HL-60 (cell line): ENCODE results near the gene BTBD19.
"Not testable (repeated sequence)": the region's sequence is repeated elsewhere in the genome, so short reads cannot be mapped to it uniquely, and the experiment has no call there.

Source experiments
- DNase-seq, 2 experiments: peaks; one replicate each; pipeline ENCODE4 v3.0.0-alpha.2; 2010 to 2020; ENCODE audit warnings: low read depth in 1 of 2, low spot score in 1 of 2
- H3K27ac ChIP-seq: fragments of 250-450 bp; sonication (Bioruptor Pico); replicated peaks from 2 replicates; pipeline ENCODE4 v1.5.1; 2020; ENCODE audit warnings: mild to moderate bottlenecking, moderate library complexity
- H3K27me3 ChIP-seq: fragments of 250-450 bp; sonication (Bioruptor Pico); 2 replicates; pipeline ENCODE4 v1.5.1; 2021; ENCODE audit warnings: mild to moderate bottlenecking, moderate library complexity; ENCODE audit not compliant: insufficient read depth, poor library complexity, severe bottlenecking
- H3K4me3 ChIP-seq: replicated peaks from 2 replicates; pipeline ENCODE4 v1.5.1; 2011; ENCODE audit warnings: mild to moderate bottlenecking, control low read depth, low read length; ENCODE audit not compliant: insufficient read depth
- CTCF ChIP-seq: IDR thresholded peaks from one replicate; pipeline ENCODE4 v1.5.1; 2011; ENCODE audit warnings: low read length, control low read depth, inconsistent platforms; ENCODE audit not compliant: insufficient read depth
- GABPA ChIP-seq: IDR thresholded peaks from 2 replicates; pipeline ENCODE4 v1.6.1; 2012; ENCODE audit warnings: low read depth
- POLR2AphosphoS5 ChIP-seq: IDR thresholded peaks from 2 replicates; pipeline ENCODE4 v1.6.1; 2012; ENCODE audit warnings: low read depth
- REST ChIP-seq: IDR thresholded peaks from 2 replicates; pipeline ENCODE4 v1.6.1; 2012; ENCODE audit warnings: low read depth; ENCODE audit not compliant: insufficient replicate concordance
- SPI1 ChIP-seq: IDR thresholded peaks from 2 replicates; pipeline ENCODE4 v1.6.1; 2012; ENCODE audit warnings: low read depth, mild to moderate bottlenecking, borderline replicate concordance
- long read RNA-seq: library from polyadenylated mRNA; unstranded; transcript quantifications from one replicate; pipeline ENCODE4 v2.0.0, GENCODE V29; 2020

The BTBD19 gene
- long read RNA-seq: 0 reads

- peak in 1 of 2 experiments; percentile 53 for DNase-seq
Observed at GRCh38 chr1:44808063-44808937, at the start of gene BTBD19. TSS of gene BTBD19 (plus strand) at chr1:44808523. CDS start at chr1:44808821, 298 bp downstream.

GRCh38 chr1:44759077-44759476 lies 49.2 kb upstream of the BTBD19 start:
- Histone ChIP-seq H3K4me3 (no peak overlapping the region), H3K27me3 (no peaks in the 10 kb centered on the region), H3K27ac (no peak overlapping the region)
- DNase-seq: no peak
- no peak for TF ChIP-seq GABPA
- TF ChIP-seq REST: no peak
- TF ChIP-seq POLR2AphosphoS5: no peak; the same call in 1 of the 2 replicates
- TF ChIP-seq CTCF: no peak

More at GRCh38 chr1:44808063-44808937, at the start of gene BTBD19:
- Histone ChIP-seq H3K4me3 (no peak within 1 kb of the TSS), H3K27ac (peak within 1 kb of the TSS; percentile 100), H3K27me3 (no peaks in the 10 kb centered on the region)
- TF ChIP-seq REST (no peak), GABPA (no peak), CTCF (no peak), SPI1 (no peak), POLR2AphosphoS5 (no peak)

GRCh38 chr1:44760876-44761275 lies 47.4 kb upstream of the BTBD19 start:
- no peak for TF ChIP-seq POLR2AphosphoS5
- TF ChIP-seq GABPA: no peak
- H3K4me3 ChIP-seq: no peak overlapping the region
- no peaks in the 10 kb centered on the region for H3K27me3 ChIP-seq
- DNase-seq: no peak
- H3K27ac ChIP-seq: no peak overlapping the region

- not testable (repeated sequence) for DNase-seq, H3K27ac ChIP-seq
Observed at GRCh38 chr1:44766421-44766820, 41.9 kb upstream of the BTBD19 start.

More at GRCh38 chr1:44766421-44766820, 41.9 kb upstream of the BTBD19 start:
- not testable (repeated sequence) for H3K4me3 ChIP-seq, H3K27me3 ChIP-seq
